HUES48 (cell line): ENCODE measurements around the gene DCC.

Experiments used
- H3K27ac ChIP-seq: one replicate; pipeline ENCODE4 v1.7.0; 2013; ENCODE audit warnings: low read depth, low read length, inconsistent platforms
- H3K27me3 ChIP-seq: 2 replicates; pipeline ENCODE4 v1.6.1; 2013; ENCODE audit warnings: mild to moderate bottlenecking, low read length; ENCODE audit not compliant: control insufficient read depth, insufficient read depth
- H3K36me3 ChIP-seq: 2 replicates; pipeline ENCODE4 v1.6.1; 2013; ENCODE audit warnings: low read length; ENCODE audit not compliant: control insufficient read depth, insufficient read depth
- H3K4me1 ChIP-seq: 2 replicates; pipeline ENCODE4 v1.6.1; 2013; ENCODE audit warnings: mild to moderate bottlenecking, low read length; ENCODE audit not compliant: control insufficient read depth, insufficient read depth
- H3K4me3 ChIP-seq: 2 replicates; pipeline ENCODE4 v1.5.1; 2013; ENCODE audit warnings: mild to moderate bottlenecking, low read depth, low read length
- H3K9ac ChIP-seq: 2 replicates; pipeline ENCODE4 v1.6.1; 2013; ENCODE audit warnings: mild to moderate bottlenecking, low read depth, low read length, moderate library complexity
- H3K9me3 ChIP-seq: 2 replicates; pipeline ENCODE4 v1.6.1; 2013; ENCODE audit warnings: low read length; ENCODE audit not compliant: control insufficient read depth, insufficient read depth

DCC gene

DNA sequence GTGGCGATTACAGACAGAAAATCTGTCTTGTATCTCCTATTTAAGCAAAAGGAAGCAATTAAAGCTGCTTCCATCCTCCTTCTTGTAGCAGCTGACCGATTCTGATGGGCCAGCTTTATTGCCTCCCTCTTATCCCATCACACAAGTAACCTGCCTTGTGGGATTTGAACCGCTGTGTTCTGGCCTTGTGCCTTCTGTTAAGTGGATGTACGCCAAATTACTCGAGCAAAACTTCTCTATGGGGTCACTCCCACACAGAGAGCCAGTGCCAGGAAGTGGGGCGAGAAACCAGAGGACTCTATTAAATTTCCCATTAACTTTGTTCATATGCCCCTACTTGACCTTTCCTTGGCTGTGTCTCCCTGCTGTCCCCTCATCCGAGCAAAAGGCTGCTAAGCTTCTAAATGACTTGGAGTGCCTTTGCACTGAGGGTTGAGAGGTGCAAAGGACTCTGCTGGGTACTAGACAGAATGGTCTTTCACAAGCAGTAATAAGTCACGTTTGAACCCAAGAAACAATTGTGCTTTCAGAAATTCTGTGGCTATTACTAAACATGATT lies 1212.0 kb downstream of the DCC start:
- no peaks in the 10 kb centered on the region for H3K36me3 ChIP-seq
- no peaks in the 10 kb centered on the region for H3K27me3 ChIP-seq
- H3K4me1 ChIP-seq, result peaks cover 8% of the 10 kb centered on the region; the same call in 1 of the 2 replicates
- peaks cover 4% of the 10 kb centered on the region; the same call in 1 of the 2 replicates for H3K9me3 ChIP-seq
- H3K27ac ChIP-seq, result no peak overlapping the region
- no peak overlapping the region for H3K4me3 ChIP-seq
- no peak overlapping the region for H3K9ac ChIP-seq

DNA sequence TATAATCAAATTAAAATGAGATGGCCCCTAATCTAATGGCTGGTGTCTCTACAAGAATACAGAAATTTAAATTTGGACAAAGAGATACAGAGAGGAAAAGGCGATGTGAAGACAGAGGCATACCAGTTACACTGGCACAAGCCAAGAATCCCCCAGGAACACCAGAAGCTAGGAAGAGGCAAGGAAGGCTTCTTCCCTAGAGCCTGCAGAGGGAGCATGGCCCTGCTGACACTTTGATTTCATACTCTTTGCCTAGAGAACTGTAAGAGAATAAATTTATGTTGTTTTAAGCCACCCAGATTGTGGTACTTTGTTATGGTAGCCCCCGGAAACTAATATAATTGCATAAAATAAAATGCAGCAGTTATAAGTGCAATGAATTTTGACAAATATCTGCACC lies 1213.0 kb downstream of the DCC start:
- no peaks in the 10 kb centered on the region for H3K4me1 ChIP-seq
- H3K4me3 ChIP-seq, result no peak overlapping the region
- no peak overlapping the region for H3K27ac ChIP-seq
- H3K27me3 ChIP-seq, result no peaks in the 10 kb centered on the region
- H3K9me3 ChIP-seq, result peaks cover 4% of the 10 kb centered on the region; the same call in 1 of the 2 replicates
- no peaks in the 10 kb centered on the region for H3K36me3 ChIP-seq
- no peak overlapping the region for H3K9ac ChIP-seq

DNA sequence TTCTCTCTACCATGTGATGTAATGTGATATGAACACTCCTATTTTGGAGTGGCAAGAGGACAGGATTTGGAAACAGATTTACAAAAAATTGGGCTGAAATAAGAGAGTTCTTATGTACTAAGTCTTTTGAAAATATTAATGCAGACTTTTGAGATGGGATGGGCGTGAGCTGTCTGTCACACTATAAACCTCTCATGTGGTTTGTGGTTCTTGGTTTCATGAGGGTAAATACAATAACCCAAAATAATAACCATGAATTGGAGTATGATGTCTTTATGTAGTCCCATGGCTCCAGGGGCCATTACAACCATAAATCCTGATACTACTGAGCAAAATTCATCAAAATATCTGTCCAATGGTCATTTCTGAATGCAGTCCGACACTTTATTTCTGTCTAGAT lies 1216.5 kb downstream of the DCC start:
- Histone ChIP-seq H3K9me3 (peaks cover 7% of the 10 kb centered on the region; the same call in 1 of the 2 replicates), H3K36me3 (no peaks in the 10 kb centered on the region), H3K4me1 (no peaks in the 10 kb centered on the region), H3K27ac (no peak overlapping the region), H3K9ac (no peak overlapping the region), H3K4me3 (no peak overlapping the region), H3K27me3 (no peaks in the 10 kb centered on the region)

DNA sequence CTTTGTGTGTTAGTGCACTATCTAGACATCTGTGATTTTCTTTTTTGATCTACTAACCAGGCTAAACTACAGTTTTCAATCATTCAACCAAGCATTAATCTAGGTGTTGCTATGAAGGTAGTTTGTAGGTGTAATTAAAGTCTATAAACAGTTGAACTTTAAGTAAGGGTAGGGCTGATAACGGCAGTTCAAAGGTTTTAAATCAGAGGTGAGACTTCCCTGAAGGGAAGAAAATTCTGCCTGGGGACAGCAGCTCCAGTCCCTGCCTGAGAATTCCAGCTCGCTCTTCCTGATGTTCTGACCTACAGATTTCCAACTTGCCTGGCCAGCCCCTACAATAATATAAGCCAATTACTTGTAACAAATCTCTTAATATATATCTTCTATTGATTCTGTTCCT lies 1220.5 kb downstream of the DCC start:
- peaks cover 7% of the 10 kb centered on the region; the same call in 1 of the 2 replicates for H3K9me3 ChIP-seq
- H3K27me3 ChIP-seq, result no peaks in the 10 kb centered on the region
- no peak overlapping the region for H3K9ac ChIP-seq
- no peak overlapping the region for H3K27ac ChIP-seq
- H3K4me1 ChIP-seq, result no peaks in the 10 kb centered on the region
- no peaks in the 10 kb centered on the region for H3K36me3 ChIP-seq
- H3K4me3 ChIP-seq, result no peak overlapping the region

DNA sequence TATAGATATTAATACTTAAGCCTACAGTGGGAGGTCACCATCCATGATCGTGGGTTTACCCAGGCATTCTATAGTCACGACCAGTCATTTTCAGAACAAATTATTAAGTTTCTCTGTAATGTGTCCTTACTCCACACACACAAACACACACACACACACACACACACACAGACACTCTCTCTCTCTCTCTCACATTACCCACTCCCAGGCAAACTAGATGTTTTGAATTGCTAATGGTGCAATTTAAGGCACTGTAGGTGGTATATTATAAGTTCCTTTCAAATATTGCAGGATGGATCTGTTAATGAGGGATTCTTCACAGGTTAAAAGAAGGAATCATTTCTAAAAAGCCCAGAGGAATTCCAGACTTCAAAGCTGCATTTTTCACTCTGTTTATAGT lies 1226.6 kb downstream of the DCC start:
- Histone ChIP-seq H3K9ac (no peak overlapping the region), H3K9me3 (no peaks in the 10 kb centered on the region), H3K27ac (peak overlapping the region; percentile 79), H3K4me1 (peaks cover 17% of the 10 kb centered on the region), H3K27me3 (no peaks in the 10 kb centered on the region), H3K4me3 (no peak overlapping the region), H3K36me3 (no peaks in the 10 kb centered on the region)

DNA sequence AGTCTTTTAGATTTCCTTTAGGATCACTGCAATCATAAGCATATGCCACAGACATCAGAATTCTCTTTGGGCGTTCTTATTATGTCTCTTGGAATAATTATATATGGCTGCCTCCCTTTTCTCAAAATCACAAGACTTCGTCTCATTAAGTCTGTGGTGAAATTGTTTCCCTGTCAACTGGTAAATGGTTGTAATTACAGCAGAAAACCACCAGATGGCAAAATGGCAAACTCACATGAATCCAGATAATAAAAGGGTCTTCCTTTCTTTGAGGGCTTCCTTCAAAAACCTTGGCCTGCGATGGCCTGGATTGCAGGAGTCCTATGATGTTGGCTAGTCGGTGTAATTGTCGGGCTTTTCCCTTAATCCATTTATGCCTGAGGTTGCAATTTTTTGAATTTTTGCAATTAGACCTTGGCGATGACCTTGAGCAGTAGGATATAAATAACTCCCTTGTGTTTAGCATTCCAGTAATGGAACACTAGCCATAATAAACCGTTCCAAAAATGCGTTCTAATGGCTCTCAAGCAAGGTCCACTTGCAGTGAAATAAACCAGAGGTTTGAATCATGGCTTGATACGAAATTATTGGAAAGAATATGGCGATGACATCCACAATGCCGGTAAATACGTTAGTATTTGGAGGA lies 1228.1 kb downstream of the DCC start:
- Histone ChIP-seq H3K36me3 (no peaks in the 10 kb centered on the region), H3K4me1 (peaks cover 17% of the 10 kb centered on the region), H3K27ac (peak overlapping the region; percentile 79), H3K4me3 (no peak overlapping the region), H3K27me3 (no peaks in the 10 kb centered on the region), H3K9me3 (no peaks in the 10 kb centered on the region), H3K9ac (no peak overlapping the region)
